Gastroesophageal sphincter (tissue), 4 donors: ENCODE measurements around the gene SORCS3. TPM values are rescaled to one million over a fixed set of nuclear protein-coding genes. Genes with fewer than 3 reads are reported as not detected.

Experiments used
- ATAC-seq: fragments of 150-250 bp; one replicate; pipeline ENCODE4 v1.9.1; 2016; ENCODE audit warnings: mild to moderate bottlenecking, moderate library complexity
- H3K27ac ChIP-seq, 4 donors: fragments of 200-600 bp; sonication (generic) in 3 of 4; 1 replicate in 3 of 4; 2 replicates in 1 of 4; pipeline ENCODE4 v1.5.1; 2016 to 2019
- H3K27me3 ChIP-seq: fragments of 200-600 bp; sonication (generic); one replicate; pipeline ENCODE4 v1.5.1; 2019
- H3K36me3 ChIP-seq, 2 donors: fragments of 200-600 bp; sonication (generic); one replicate each; pipeline ENCODE4 v1.5.1; 2019; ENCODE audit warnings: control low read depth in 1 of 2
- H3K4me1 ChIP-seq, 3 donors: fragments of 200-600 bp; sonication (generic); 1 replicate in 2 of 3; 2 replicates in 1 of 3; pipeline ENCODE4 v1.5.1; 2016 to 2019; ENCODE audit warnings: control low read depth in 2 of 3
- H3K4me3 ChIP-seq, 2 donors: fragments of 200-600 bp; sonication (generic); one replicate each; pipeline ENCODE4 v1.5.1; 2019; ENCODE audit warnings: mild to moderate bottlenecking in 1 of 2, moderate library complexity in 1 of 2
- H3K9me3 ChIP-seq, 3 donors: fragments of 200-600 bp; sonication (generic); one replicate each; pipeline ENCODE4 v1.5.1; 2017 to 2019; ENCODE audit warnings: control low read depth in 2 of 3
- EP300 ChIP-seq: sonication (generic); formaldehyde crosslinking; IDR thresholded peaks from one replicate; pipeline ENCODE4 v1.6.1; 2017; ENCODE audit warnings: antibody characterized with exemption, mild to moderate bottlenecking
- POLR2A ChIP-seq, 2 donors: fragments of 450-650 bp; IDR thresholded peaks; one replicate each; pipeline ENCODE4 v1.6.1; 2017; ENCODE audit warnings: antibody characterized with exemption in 2 of 2, mild to moderate bottlenecking in 2 of 2, moderate library complexity in 1 of 2
- POLR2AphosphoS5 ChIP-seq: sonication (generic); formaldehyde crosslinking; IDR thresholded peaks from one replicate; pipeline ENCODE4 v1.6.1; 2017; ENCODE audit warnings: antibody characterized with exemption
- WGBS, 2 donors: methylation state at CpG; one replicate each; pipeline ENCODE4 v1.1.5; 2018; ENCODE audit warnings: low coverage in 1 of 2; 5-methylcytosine and 5-hydroxymethylcytosine counted together
- total RNA-seq, 4 donors: library from RNA; depleted of rRNA; stranded (reverse); fragments of >200 nt; gene quantifications; one replicate each; pipeline ENCODE4 v1.1.0, GENCODE V29; 2016
- TF ChIP-seq, protein P1 (sequence below), 4 experiments: fragments of 200-600 bp in 2 of 4; fragments of 450-650 bp in 2 of 4; sonication (generic) in 1 of 4; IDR thresholded peaks; one replicate each; pipeline ENCODE4 v1.5.1; 2017 to 2019; ENCODE audit warnings: antibody characterized with exemption in 4 of 4, mild to moderate bottlenecking in 2 of 4, moderate library complexity in 2 of 4

Gene SORCS3
- total RNA-seq, 4 donors from 2014 or later: 0.31 to 1.3 (median 0.69) TPM; not detected in 1

DNA sequence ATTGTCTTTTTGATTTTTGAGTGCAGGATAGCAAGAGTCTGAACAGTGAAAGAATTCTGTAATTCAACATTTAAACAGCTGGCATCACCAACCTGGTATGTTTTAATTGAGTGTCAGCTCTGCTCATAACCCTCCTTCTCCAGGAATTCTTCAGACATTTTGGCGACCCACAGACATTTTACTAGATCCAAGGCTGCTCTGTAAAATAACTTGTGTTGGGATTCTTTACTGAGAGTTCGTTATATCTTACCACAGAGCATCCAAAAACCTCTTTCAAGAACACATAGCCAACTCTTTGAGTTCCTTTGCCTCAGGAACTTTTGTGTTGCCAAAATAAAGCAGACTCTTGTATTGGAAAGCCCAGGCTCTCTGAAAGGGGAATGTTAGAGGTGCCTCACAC, 27.7 kb upstream of the SORCS3 start:
- Histone ChIP-seq H3K9me3 (peaks cover 0 to 7% (median 0%) of the 10 kb centered on the region in 3 donors), H3K36me3 (no peaks in the 10 kb centered on the region), H3K4me3 (no peak overlapping the region), H3K27me3 (peaks cover 1% of the 10 kb centered on the region), H3K27ac (no peak overlapping the region), H3K4me1 (no peaks in the 10 kb centered on the region)
- no peak for ATAC-seq
- 75 to 80% methylated on average over 2 of the region's 2 CpGs for WGBS, 2 donors
- TF ChIP-seq POLR2AphosphoS5 (no peak), EP300 (no peak), POLR2A (IDR thresholded peaks at IDR 0.05) (no peak)
- TF ChIP-seq, protein P1, sequence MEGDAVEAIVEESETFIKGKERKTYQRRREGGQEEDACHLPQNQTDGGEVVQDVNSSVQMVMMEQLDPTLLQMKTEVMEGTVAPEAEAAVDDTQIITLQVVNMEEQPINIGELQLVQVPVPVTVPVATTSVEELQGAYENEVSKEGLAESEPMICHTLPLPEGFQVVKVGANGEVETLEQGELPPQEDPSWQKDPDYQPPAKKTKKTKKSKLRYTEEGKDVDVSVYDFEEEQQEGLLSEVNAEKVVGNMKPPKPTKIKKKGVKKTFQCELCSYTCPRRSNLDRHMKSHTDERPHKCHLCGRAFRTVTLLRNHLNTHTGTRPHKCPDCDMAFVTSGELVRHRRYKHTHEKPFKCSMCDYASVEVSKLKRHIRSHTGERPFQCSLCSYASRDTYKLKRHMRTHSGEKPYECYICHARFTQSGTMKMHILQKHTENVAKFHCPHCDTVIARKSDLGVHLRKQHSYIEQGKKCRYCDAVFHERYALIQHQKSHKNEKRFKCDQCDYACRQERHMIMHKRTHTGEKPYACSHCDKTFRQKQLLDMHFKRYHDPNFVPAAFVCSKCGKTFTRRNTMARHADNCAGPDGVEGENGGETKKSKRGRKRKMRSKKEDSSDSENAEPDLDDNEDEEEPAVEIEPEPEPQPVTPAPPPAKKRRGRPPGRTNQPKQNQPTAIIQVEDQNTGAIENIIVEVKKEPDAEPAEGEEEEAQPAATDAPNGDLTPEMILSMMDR (IDR thresholded peaks at IDR 0.05): no peak

DNA sequence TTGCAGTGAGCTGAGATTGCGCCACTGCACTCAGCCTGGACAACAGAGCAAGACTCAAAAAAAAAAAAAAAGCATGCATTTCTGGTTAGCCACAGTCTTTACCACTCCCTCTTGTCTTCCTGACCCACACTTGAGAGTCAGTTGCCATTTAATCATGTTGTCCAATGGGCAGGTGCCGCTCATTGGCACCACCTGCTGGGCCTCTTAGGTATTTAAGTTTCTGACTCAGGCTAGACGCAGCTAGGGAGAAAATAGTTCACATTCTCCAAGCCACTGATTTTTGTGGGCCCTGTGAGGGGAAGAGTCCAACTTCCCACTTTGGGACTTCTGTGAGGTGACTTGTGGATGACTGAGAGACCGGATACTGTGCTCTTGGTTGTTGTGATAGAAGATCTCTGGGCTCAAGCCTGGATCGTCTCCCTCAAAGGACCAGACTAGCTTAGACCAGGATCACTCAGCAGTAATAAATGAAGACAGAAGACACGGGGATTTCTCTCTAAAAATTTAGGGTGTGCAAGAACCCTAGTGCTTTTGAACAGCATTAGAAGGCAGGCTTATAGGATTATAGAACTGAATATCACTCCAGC, 26.8 kb upstream of the SORCS3 start:
- H3K4me1 ChIP-seq: no peaks in the 10 kb centered on the region
- no peaks in the 10 kb centered on the region for H3K36me3 ChIP-seq
- H3K4me3 ChIP-seq: no peak overlapping the region
- ATAC-seq: no peak
- peaks cover 6% of the 10 kb centered on the region for H3K27me3 ChIP-seq
- TF ChIP-seq, protein P1 (IDR thresholded peaks at IDR 0.05): peak in 1 of 4 experiments; percentile 13
- no peak for TF ChIP-seq POLR2AphosphoS5
- WGBS, 2 donors: 86 to 89% methylated on average over 3 of the region's 6 CpGs
- H3K9me3 ChIP-seq: peaks cover 0 to 4% (median 0%) of the 10 kb centered on the region in 3 donors
- no peak overlapping the region for H3K27ac ChIP-seq

DNA sequence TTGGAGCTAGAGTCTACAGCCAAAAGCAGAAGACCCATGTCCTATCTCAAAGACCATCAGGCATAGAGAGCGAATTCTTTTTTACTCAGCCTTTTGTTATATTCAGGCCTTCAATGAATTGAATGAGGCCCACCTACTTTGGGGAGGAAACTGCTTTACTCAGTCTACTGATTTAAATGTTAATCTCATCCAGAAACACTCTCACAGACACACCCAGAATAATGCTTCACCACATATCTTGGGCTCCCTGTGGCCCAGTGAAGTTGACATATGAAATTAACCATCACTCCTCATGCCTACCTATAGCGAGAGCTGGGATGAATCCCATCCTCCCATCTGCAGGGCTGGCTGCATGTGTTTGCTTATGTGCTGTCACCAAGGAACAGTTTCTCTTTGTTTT, 26.0 kb upstream of the SORCS3 start:
- Histone ChIP-seq H3K4me1 (no peaks in the 10 kb centered on the region), H3K27ac (no peak overlapping the region), H3K36me3 (no peaks in the 10 kb centered on the region), H3K9me3 (peaks cover 0 to 4% (median 0%) of the 10 kb centered on the region in 3 donors), H3K27me3 (peaks cover 6% of the 10 kb centered on the region), H3K4me3 (no peak overlapping the region)
- ATAC-seq: no peak
- TF ChIP-seq POLR2A (IDR thresholded peaks at IDR 0.05): no peak
- WGBS, 2 donors: 65 to 92% methylated on average over 2 of the region's 2 CpGs

DNA sequence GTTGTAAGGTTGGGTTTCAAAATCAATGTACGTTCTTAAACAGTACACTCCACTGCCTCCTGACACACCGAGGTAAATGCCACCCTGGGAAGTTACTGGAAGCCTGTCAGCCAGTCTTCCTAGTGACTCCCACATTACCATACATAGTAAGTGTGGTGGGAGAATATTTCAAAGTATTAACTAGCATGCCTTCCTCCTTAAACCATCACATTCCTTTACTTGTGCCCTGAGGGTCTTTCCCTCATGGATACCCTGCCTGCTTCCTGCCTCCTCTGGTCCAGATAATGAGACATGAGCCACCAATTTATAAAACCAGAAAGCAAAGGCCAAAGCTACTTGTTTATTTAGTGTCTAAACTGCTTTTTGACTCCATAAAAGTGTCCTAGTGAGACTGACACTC, 23.3 kb upstream of the SORCS3 start:
- H3K27me3 ChIP-seq: peaks cover 15% of the 10 kb centered on the region
- H3K27ac ChIP-seq: no peak overlapping the region
- 54 to 69% methylated on average over 2 of the region's 2 CpGs for WGBS, 2 donors
- ATAC-seq: no peak
- H3K4me3 ChIP-seq: no peak overlapping the region
- H3K4me1 ChIP-seq: no peaks in the 10 kb centered on the region
- no peaks in the 10 kb centered on the region for H3K36me3 ChIP-seq
- H3K9me3 ChIP-seq: no peaks in the 10 kb centered on the region
- no peak for TF ChIP-seq EP300
- no peak for TF ChIP-seq POLR2AphosphoS5

DNA sequence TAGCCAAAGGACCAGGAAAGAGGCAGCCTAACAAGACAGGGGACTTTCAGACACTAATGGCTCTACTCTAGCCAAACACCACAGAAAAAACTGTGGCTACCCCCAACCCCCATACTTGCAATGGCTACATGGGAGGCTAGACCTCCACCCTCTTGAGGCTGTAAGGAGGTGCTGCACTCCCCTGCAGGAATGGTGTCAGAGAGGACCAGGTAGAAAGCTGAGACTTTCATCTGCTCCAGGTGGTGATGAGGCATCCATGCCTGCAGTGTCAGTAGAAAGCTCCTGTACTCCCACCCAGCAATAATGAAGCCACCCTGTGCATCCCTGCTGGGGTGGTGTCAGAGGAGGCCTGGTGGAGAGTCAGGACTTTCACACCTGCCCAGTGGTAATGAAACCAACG, 18.9 kb upstream of the SORCS3 start:
- Histone ChIP-seq H3K4me1 (no peaks in the 10 kb centered on the region), H3K9me3 (peaks cover 0 to 4% (median 0%) of the 10 kb centered on the region in 3 donors), H3K36me3 (no peaks in the 10 kb centered on the region), H3K27me3 (peaks cover 15% of the 10 kb centered on the region), H3K4me3 (no peak overlapping the region), H3K27ac (no peak overlapping the region)
- WGBS, 2 donors: no CpG with 5 or more reads among the region's 1 CpG
- no peak for ATAC-seq
- TF ChIP-seq POLR2AphosphoS5 (no peak), POLR2A (IDR thresholded peaks at IDR 0.05) (no peak), EP300 (no peak)

DNA sequence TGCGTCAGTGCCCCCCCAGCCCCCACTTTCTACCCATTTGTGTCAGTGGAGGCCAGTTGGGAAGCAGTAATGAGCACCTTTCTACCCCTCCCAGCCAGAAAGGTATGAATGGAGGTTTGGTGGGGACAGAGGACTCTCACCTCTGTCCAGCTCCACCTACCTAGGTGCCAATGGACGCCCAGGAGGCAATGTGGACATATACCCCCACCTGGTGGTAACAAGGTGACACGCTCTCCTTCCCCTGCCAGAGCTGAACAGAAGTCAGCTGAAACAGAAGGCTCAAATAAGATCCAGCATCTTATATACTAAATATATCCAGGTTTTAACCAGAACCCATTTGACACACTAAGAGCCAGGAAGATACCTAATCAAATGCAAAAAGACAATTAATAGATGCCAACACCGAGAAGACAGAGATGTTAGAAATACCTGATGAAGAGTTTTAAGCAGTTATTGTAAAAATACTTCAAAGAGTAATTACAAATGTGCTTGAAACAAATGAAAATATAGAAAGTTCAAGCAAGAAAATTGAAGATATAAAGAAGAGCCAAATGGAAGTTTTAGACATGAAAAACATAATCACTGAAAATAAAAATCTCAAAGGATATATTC, 18.4 kb upstream of the SORCS3 start:
- Histone ChIP-seq H3K9me3 (peaks cover 0 to 4% (median 0%) of the 10 kb centered on the region in 3 donors), H3K27me3 (peaks cover 15% of the 10 kb centered on the region), H3K4me1 (no peaks in the 10 kb centered on the region), H3K36me3 (no peaks in the 10 kb centered on the region), H3K27ac (no peak overlapping the region), H3K4me3 (no peak overlapping the region)
- no peak for ATAC-seq
- TF ChIP-seq POLR2A (IDR thresholded peaks at IDR 0.05): no peak
- no peak for TF ChIP-seq EP300
- TF ChIP-seq POLR2AphosphoS5: no peak
- TF ChIP-seq, protein P1 (IDR thresholded peaks at IDR 0.05): no peak
- WGBS, 2 donors: 14 to 31% methylated on average over 1 of the region's 4 CpGs
